ENCODE results near the gene FOCAD.
"Not testable (repeated sequence)": the region's sequence is repeated elsewhere in the genome, so short reads cannot be mapped to it uniquely, and the experiment has no call there.

FOCAD gene

DNA sequence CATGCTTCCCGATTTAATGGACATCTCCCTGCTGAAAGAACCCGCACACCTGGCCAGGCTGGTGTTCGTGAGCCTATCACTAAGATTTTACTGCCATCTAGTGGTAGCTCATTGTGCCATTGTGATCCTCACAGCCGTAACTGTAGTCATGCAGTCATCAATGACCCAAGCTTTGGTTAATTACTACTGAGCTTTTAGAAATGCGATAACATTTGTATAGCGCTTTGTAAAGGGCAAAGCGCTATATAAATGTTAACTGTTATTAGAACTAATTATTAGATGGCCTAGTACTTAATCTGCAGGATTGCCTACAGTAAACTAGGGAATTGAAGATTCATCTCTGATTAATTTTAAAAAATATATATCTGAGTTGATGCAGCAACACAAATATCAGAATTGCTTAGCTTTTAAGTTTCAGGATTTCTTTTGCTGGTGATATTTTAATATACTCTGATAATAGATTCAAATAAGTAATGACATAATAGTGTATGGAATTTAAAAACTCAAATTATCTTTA is 257.2 kb downstream of the FOCAD start:
- DNase-seq (ENCODE audit: low read depth, low spot score): peak; percentile 44
- H3K4me3 ChIP-seq: no peak overlapping the region
- H3K9me3 ChIP-seq (ENCODE audit: low read depth, low read length): no peaks in the 10 kb centered on the region
- H3K36me3 ChIP-seq (ENCODE audit: insufficient read depth, low read length): peaks cover 6% of the 10 kb centered on the region
- H3K27ac ChIP-seq: no peak overlapping the region
- no peak overlapping the region for H3K9ac ChIP-seq (ENCODE audit: insufficient read length)
- TF ChIP-seq FOXP2 (optimal IDR thresholded peaks at IDR 0.05; ENCODE audit: control extremely low read depth, extremely low read length, insufficient read depth): no peak
- no peak for TF ChIP-seq EZH2 (IDR thresholded peaks at IDR 0.05)
- TF ChIP-seq POLR2AphosphoS5 (IDR thresholded peaks at IDR 0.05; ENCODE audit: borderline replicate concordance, low read depth, low read length): no peak

DNA sequence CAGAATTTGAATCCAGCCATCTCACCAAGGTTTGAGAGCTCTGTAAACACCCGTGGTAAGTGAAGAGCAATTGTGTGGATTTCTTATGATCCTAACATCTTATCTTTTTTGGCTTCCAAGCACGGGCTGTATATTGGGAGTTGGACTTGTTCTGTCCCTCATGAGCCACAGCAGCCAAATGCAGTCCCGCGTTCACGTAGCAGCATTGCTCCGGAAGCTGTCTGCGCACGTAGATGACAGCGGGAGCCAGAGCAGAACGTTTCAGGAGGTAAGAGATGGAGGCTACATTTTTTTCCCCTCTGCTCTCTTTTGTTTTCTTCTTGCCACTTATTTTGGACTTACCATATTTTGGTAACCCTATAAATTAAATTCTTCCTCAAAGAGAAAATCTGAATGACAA is 260.4 kb downstream of the FOCAD start:
- TF ChIP-seq FOXP2 (optimal IDR thresholded peaks at IDR 0.05; ENCODE audit: control extremely low read depth, extremely low read length, insufficient read depth) (no peak), POLR2AphosphoS5 (IDR thresholded peaks at IDR 0.05; ENCODE audit: borderline replicate concordance, low read depth, low read length) (no peak), EZH2 (IDR thresholded peaks at IDR 0.05) (no peak)
- Histone ChIP-seq H3K36me3 (ENCODE audit: insufficient read depth, low read length) (peaks cover 11% of the 10 kb centered on the region), H3K9ac (ENCODE audit: insufficient read length) (no peak overlapping the region), H3K27ac (no peak overlapping the region), H3K9me3 (ENCODE audit: low read depth, low read length) (no peaks in the 10 kb centered on the region), H3K4me3 (no peak overlapping the region)
- DNase-seq (ENCODE audit: low read depth, low spot score): no peak

DNA sequence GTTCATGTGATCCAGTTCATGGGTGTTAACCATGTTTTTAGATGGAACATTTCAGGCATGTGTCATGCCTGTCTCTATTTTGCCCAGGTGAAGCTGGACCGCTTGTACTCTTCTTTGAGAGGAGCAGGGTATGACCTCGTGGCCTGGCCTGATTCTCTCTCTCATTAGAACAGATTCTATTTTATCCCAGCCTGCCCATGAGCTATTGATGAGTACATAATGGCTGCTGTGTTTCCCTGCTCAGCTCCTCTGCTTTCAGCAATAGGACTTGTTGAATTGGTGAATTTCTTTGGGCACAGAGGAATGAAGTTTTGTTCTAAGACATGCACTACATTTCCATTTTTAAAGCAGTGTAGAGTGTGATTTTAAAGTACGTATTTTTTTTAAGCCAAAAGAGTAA is 261.2 kb downstream of the FOCAD start:
- DNase-seq (ENCODE audit: low read depth, low spot score): no peak
- no peaks in the 10 kb centered on the region for H3K9me3 ChIP-seq (ENCODE audit: low read depth, low read length)
- no peak overlapping the region for H3K4me3 ChIP-seq
- H3K9ac ChIP-seq (ENCODE audit: insufficient read length): no peak overlapping the region
- TF ChIP-seq POLR2AphosphoS5 (IDR thresholded peaks at IDR 0.05; ENCODE audit: borderline replicate concordance, low read depth, low read length) (no peak), EZH2 (IDR thresholded peaks at IDR 0.05) (no peak), FOXP2 (optimal IDR thresholded peaks at IDR 0.05; ENCODE audit: control extremely low read depth, extremely low read length, insufficient read depth) (no peak)
- H3K36me3 ChIP-seq (ENCODE audit: insufficient read depth, low read length): peaks cover 11% of the 10 kb centered on the region
- no peak overlapping the region for H3K27ac ChIP-seq

DNA sequence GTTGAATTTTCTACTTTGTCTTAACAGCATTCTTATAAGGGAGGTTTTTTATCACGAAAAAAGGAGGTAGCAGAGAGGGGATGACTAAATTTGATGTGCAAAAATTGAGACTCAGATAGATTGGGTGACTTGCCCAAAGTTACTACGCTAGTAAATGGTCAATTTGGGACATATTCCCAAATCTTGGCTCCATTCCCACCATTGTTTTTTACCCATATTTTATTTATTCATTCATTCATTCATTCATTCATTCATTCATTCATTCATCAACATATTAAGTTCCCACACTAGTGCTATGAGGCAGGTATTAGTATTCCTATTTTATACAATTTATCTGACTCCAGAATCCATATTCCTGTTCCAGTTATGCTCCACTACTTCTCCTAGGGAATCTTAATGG is 261.8 kb downstream of the FOCAD start:
- no peak for TF ChIP-seq POLR2AphosphoS5 (IDR thresholded peaks at IDR 0.05; ENCODE audit: borderline replicate concordance, low read depth, low read length)
- TF ChIP-seq EZH2 (IDR thresholded peaks at IDR 0.05): no peak
- no peak for TF ChIP-seq FOXP2 (optimal IDR thresholded peaks at IDR 0.05; ENCODE audit: control extremely low read depth, extremely low read length, insufficient read depth)
- peaks cover 14% of the 10 kb centered on the region for H3K36me3 ChIP-seq (ENCODE audit: insufficient read depth, low read length)
- DNase-seq (ENCODE audit: low read depth, low spot score): no peak

DNA sequence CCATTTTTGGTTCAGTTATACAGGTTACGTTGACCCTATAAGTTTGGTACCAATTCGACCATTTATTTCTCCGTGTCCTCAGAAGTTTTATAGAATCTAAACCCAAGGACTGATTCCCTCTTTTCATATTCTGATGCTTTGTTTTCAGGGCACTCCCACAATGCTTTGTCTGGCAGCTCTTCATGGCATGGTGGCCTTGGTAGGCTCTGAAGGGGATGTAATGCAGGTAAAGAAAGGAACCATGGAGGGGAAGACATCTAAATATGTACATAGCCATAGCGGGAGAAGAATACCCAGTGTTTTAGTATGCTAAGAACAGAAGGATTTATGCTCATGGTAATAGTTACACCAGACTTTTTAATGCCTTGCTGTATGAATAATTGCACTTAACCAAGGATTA is 264.6 kb downstream of the FOCAD start:
- Histone ChIP-seq H3K36me3 (ENCODE audit: insufficient read depth, low read length) (peaks cover 40% of the 10 kb centered on the region), H3K9me3 (ENCODE audit: low read depth, low read length) (no peaks in the 10 kb centered on the region), H3K9ac (ENCODE audit: insufficient read length) (no peak overlapping the region), H3K27ac (no peak overlapping the region), H3K4me3 (no peak overlapping the region)
- no peak for TF ChIP-seq FOXP2 (optimal IDR thresholded peaks at IDR 0.05; ENCODE audit: control extremely low read depth, extremely low read length, insufficient read depth)
- TF ChIP-seq POLR2AphosphoS5 (IDR thresholded peaks at IDR 0.05; ENCODE audit: borderline replicate concordance, low read depth, low read length): no peak
- no peak for TF ChIP-seq EZH2 (IDR thresholded peaks at IDR 0.05)
- no peak for DNase-seq (ENCODE audit: low read depth, low spot score)

More for the DNA sequence above, 261.8 kb downstream of the FOCAD start:
- Histone ChIP-seq H3K9me3 (ENCODE audit: low read depth, low read length) (no peaks in the 10 kb centered on the region), H3K27ac (no peak overlapping the region), H3K9ac (ENCODE audit: insufficient read length) (no peak overlapping the region), H3K4me3 (no peak overlapping the region)

DNA sequence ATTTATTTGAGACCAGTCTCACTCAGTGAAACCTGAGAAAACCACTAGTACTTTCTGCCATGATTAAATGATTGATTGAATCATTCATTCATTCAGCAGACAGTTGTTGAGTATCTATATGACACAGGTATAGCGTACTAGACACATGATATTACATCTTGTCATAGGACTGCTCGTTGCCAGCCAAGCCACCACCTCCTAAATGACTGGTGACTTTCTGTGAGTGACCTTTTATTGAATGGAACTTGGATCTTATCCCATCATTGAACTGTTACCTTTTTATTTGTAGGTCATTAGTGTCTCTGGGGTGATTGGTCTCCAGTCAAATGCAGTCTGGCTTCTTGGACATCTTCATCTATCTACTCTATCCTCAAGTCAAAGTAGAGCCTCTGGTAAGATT is 266.6 kb downstream of the FOCAD start:
- H3K27ac ChIP-seq: no peak overlapping the region
- no peak overlapping the region for H3K4me3 ChIP-seq
- H3K9me3 ChIP-seq (ENCODE audit: low read depth, low read length): no peaks in the 10 kb centered on the region
- H3K36me3 ChIP-seq (ENCODE audit: insufficient read depth, low read length): peaks cover 42% of the 10 kb centered on the region
- H3K9ac ChIP-seq (ENCODE audit: insufficient read length): no peak overlapping the region
- TF ChIP-seq POLR2AphosphoS5 (IDR thresholded peaks at IDR 0.05; ENCODE audit: borderline replicate concordance, low read depth, low read length) (no peak), EZH2 (IDR thresholded peaks at IDR 0.05) (no peak), FOXP2 (optimal IDR thresholded peaks at IDR 0.05; ENCODE audit: control extremely low read depth, extremely low read length, insufficient read depth) (no peak)
- no peak for DNase-seq (ENCODE audit: low read depth, low spot score)

DNA sequence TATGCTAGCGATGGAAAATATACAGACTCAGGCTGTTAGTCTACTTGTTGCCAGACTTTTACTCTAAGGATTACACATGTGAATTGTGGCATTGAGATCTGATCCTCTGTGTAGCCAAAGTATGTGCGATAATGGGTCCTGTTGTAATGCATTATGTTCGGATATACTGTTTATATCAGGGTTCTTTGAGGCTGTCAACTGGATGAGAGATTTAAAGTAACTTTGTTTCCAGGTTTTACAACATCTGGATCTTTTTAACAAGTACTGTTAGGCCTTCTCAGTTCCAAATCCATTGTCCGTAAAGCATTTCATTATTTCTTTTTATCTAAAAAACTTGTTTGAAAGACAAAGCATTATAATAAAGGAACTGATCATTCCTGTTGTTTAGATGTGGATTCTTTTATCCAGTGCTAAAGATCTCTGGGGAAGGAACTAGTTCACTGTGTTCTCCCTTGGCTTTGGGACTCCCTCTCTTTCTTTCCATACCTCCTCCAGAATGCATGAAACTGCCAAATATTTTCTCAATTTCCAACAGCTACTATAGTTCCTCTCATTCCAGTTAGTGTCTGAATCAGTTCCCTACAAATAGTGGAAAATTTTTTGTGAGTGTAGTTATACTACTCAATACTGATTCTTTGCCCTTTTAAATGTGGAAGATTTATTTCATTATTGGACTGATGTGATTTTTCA is 278.6 kb downstream of the FOCAD start:
- no peak for DNase-seq (ENCODE audit: low read depth, low spot score)
- Histone ChIP-seq H3K9ac (ENCODE audit: insufficient read length) (no peak overlapping the region), H3K27ac (no peak overlapping the region)

DNA sequence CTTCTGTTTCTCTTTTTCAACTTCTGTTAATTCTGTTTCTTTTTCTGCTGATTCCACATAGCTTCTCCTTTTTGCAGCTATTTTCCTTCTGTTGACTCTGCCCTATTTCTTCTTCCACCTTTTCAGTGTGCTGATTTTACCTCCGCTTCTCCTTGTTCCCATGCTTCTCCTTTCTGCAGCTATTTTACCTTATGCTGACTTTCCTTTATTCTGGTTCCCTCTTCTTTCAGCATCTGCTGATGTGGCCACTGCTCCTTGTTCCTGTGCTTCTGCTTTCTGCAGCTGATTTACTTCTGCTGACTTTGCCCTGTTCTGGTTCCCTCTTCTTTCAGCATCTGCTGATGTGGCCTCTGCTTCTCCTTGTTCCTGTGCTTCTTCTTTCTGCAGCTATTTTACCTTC is 288.6 kb downstream of the FOCAD start:
- peaks cover 11% of the 10 kb centered on the region for H3K36me3 ChIP-seq (ENCODE audit: insufficient read depth, low read length)
- H3K27ac ChIP-seq: no peak overlapping the region

More for the DNA sequence above, 278.6 kb downstream of the FOCAD start:
- no peaks in the 10 kb centered on the region for H3K9me3 ChIP-seq (ENCODE audit: low read depth, low read length)
- TF ChIP-seq POLR2AphosphoS5 (IDR thresholded peaks at IDR 0.05; ENCODE audit: borderline replicate concordance, low read depth, low read length): no peak
- TF ChIP-seq EZH2 (IDR thresholded peaks at IDR 0.05): no peak
- TF ChIP-seq FOXP2 (optimal IDR thresholded peaks at IDR 0.05; ENCODE audit: control extremely low read depth, extremely low read length, insufficient read depth): no peak
- H3K36me3 ChIP-seq (ENCODE audit: insufficient read depth, low read length): peaks cover 4% of the 10 kb centered on the region; the same call in 1 of the 2 replicates
- H3K4me3 ChIP-seq: no peak overlapping the region

DNA sequence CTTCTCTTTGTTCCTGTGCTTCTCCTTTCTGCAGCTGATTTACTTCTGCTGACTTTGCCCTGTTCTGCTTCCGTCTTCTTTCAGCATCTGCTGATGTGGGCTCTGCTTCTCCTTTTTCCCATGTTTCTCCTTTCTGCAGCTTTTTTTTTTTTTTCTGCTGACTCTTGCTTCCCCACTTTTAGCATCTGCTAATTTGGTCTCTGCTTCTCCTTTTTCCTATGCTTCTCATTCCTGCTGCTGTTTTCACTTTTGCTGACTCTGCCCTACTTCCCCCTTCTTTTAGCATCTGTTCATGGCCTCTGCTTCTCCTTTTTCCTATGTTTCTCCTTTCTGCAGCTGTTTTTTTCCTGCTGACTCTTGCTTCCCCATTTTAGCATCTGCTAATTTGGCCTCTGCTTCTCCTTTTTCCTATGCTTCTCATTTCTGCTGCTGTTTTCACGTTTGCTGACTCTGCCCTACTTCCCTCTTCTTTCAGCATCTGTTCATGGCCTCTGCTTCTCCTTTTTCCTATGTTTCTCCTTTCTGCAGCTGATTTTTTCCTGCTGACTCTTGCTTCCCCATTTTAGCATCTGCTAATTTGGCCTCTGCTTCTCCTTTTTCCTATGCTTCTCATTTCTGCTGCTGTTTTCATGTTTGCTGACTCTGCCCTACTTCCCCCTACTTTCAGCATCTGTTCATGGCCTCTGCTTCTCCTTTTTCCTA is 289.3 kb downstream of the FOCAD start:
- not testable (repeated sequence) for DNase-seq (ENCODE audit: low read depth, low spot score); H3K27ac ChIP-seq; H3K9me3 ChIP-seq (ENCODE audit: low read depth, low read length); H3K9ac ChIP-seq (ENCODE audit: insufficient read length); H3K4me3 ChIP-seq
- peaks cover 11% of the 10 kb centered on the region for H3K36me3 ChIP-seq (ENCODE audit: insufficient read depth, low read length)

More for the DNA sequence above, 288.6 kb downstream of the FOCAD start:
- Histone ChIP-seq H3K4me3 (no peak overlapping the region), H3K9ac (ENCODE audit: insufficient read length) (no peak overlapping the region), H3K9me3 (ENCODE audit: low read depth, low read length) (no peaks in the 10 kb centered on the region)
- no peak for DNase-seq (ENCODE audit: low read depth, low spot score)
- TF ChIP-seq EZH2 (IDR thresholded peaks at IDR 0.05) (no peak), FOXP2 (optimal IDR thresholded peaks at IDR 0.05; ENCODE audit: control extremely low read depth, extremely low read length, insufficient read depth) (no peak), POLR2AphosphoS5 (IDR thresholded peaks at IDR 0.05; ENCODE audit: borderline replicate concordance, low read depth, low read length) (no peak)

DNA sequence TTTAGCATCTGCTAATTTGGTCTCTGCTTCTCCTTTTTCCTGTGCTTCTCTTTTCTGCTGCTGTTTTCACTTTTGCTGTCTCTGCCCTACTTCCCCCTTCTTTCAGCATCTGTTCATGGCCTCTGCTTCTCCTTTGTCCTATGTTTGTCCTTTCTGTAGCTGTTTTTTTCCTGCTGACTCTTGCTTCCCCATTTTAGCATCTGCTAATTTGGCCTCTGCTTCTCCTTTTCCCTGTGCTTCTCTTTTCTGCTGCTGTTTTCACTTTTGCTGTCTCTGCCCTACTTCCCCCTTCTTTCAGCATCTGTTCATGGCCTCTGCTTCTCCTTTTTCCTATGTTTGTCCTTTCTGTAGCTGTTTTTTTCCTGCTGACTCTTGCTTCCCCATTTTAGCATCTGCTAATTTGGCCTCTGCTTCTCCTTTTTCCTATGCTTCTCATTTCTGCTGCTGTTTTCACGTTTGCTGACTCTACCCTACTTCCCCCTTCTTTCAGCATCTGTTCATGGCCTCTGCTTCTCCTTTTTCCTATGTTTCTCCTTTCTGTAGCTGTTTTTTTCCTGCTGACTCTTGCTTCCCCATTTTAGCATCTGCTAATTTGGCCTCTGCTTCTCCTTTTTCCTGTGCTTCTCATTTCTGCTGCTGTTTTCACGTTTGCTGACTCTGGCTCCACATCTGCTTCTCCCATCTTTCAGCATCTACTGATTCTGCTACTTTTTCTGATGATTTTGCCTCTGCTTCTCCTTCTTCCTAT is 290.3 kb downstream of the FOCAD start:
- H3K27ac ChIP-seq; H3K4me3 ChIP-seq; H3K9ac ChIP-seq (ENCODE audit: insufficient read length); H3K9me3 ChIP-seq (ENCODE audit: low read depth, low read length); DNase-seq (ENCODE audit: low read depth, low spot score): not testable (repeated sequence)
- peaks cover 11% of the 10 kb centered on the region for H3K36me3 ChIP-seq (ENCODE audit: insufficient read depth, low read length)
